ENCODE measurements around the gene PELI1. TPM values are rescaled to one million over a fixed set of nuclear protein-coding genes. Genes with fewer than 3 reads are reported as not detected.

PELI1 gene
- total RNA-seq, 1 experiment from 2014 or later: 61.0 TPM

- no peak overlapping the region for H2AK5ac ChIP-seq (ENCODE audit: insufficient read length, low read length)
- no peak overlapping the region for H3K14ac ChIP-seq (ENCODE audit: insufficient read depth, low read length)
- H2BK20ac ChIP-seq (ENCODE audit: low read depth, low read length, poor library complexity, severe bottlenecking): no peak overlapping the region
- H3T11ph ChIP-seq (ENCODE audit: low read length): no peak overlapping the region
- no CpG with 5 or more reads among the region's 3 CpGs for WGBS (ENCODE audit: extremely low coverage, insufficient read length, low lambda C conversion rate)
- no peak overlapping the region for H3K23ac ChIP-seq (ENCODE audit: insufficient read length, low read depth, low read length)
- no peak overlapping the region for H2BK12ac ChIP-seq (ENCODE audit: insufficient read length, low read depth, low read length)
- H4K20me1 ChIP-seq (ENCODE audit: control insufficient read depth, insufficient read depth, insufficient read length): no peaks in the 10 kb centered on the region
- no peak overlapping the region for H4K5ac ChIP-seq (ENCODE audit: insufficient read length, low read depth, low read length)
- no peak overlapping the region for H3K4me2 ChIP-seq (ENCODE audit: insufficient read depth, insufficient read length, low read length)
- H3K79me2 ChIP-seq (ENCODE audit: insufficient read depth, low read length): no peaks in the 10 kb centered on the region
- no peak overlapping the region for H3K27ac ChIP-seq (ENCODE audit: insufficient read length, low read depth, low read length)
- no peaks in the 10 kb centered on the region for H3K79me1 ChIP-seq (ENCODE audit: insufficient read depth, low read depth, low read length, poor library complexity, severe bottlenecking)
- no peak for DNase-seq
- H3K4me1 ChIP-seq (ENCODE audit: insufficient read depth, low read length): no peaks in the 10 kb centered on the region; the same call in 1 of the 2 replicates
- H3K27me3 ChIP-seq (ENCODE audit: insufficient read depth, low read length): no peaks in the 10 kb centered on the region
- no peak overlapping the region for H3K4ac ChIP-seq (ENCODE audit: low read depth, low read length)
- TF ChIP-seq, protein P1, sequence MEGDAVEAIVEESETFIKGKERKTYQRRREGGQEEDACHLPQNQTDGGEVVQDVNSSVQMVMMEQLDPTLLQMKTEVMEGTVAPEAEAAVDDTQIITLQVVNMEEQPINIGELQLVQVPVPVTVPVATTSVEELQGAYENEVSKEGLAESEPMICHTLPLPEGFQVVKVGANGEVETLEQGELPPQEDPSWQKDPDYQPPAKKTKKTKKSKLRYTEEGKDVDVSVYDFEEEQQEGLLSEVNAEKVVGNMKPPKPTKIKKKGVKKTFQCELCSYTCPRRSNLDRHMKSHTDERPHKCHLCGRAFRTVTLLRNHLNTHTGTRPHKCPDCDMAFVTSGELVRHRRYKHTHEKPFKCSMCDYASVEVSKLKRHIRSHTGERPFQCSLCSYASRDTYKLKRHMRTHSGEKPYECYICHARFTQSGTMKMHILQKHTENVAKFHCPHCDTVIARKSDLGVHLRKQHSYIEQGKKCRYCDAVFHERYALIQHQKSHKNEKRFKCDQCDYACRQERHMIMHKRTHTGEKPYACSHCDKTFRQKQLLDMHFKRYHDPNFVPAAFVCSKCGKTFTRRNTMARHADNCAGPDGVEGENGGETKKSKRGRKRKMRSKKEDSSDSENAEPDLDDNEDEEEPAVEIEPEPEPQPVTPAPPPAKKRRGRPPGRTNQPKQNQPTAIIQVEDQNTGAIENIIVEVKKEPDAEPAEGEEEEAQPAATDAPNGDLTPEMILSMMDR (conservative IDR thresholded peaks at IDR 0.05): no peak
- H2AFZ ChIP-seq (ENCODE audit: low read length): no peak overlapping the region
- no peaks in the 10 kb centered on the region; a peak in 1 of 7 replicates for H3K36me3 Mint-ChIP-seq (ENCODE audit: insufficient read depth in 1 of 3, low read depth in 3 of 3)
- no peak overlapping the region for H2BK15ac ChIP-seq (ENCODE audit: low read depth, low read length)
- no peak overlapping the region for H3K18ac ChIP-seq (ENCODE audit: insufficient read length, low read depth, low read length)
- H3K27ac Mint-ChIP-seq: peak overlapping the region in 1 of 3 experiments; percentile 64; a peak in 1 of 7 replicates
- no peak overlapping the region for H4K91ac ChIP-seq (ENCODE audit: insufficient read length, low read depth, low read length)
- H3K27me3 Mint-ChIP-seq (ENCODE audit: low read depth): no peaks in the 10 kb centered on the region
- no peak overlapping the region for H3K56ac ChIP-seq (ENCODE audit: insufficient read length, low read depth, low read length)
- H3K9me3 Mint-ChIP-seq: no peaks in the 10 kb centered on the region
- H2BK120ac ChIP-seq (ENCODE audit: low read depth, low read length, poor library complexity, severe bottlenecking): no peak overlapping the region
- no peaks in the 10 kb centered on the region for H3K23me2 ChIP-seq (ENCODE audit: insufficient read length, low read depth, low read length, poor library complexity, severe bottlenecking)
- no peaks in the 10 kb centered on the region for H3K9me3 ChIP-seq (ENCODE audit: control insufficient read depth, low read depth, low read length)
- H2BK5ac ChIP-seq (ENCODE audit: insufficient read length, low read length): no peak overlapping the region
- no peak overlapping the region for H3K9ac ChIP-seq (ENCODE audit: extremely low read depth, insufficient read length, low read length)
- H3K4me3 Mint-ChIP-seq: no peak overlapping the region
- H3K4me1 Mint-ChIP-seq: peaks cover 32 to 34% of the 10 kb centered on the region in 2 experiments
- H4K8ac ChIP-seq (replicated peaks; ENCODE audit: insufficient read length, low read depth, low read length): no peak overlapping the region
These were observed 91.6 kb downstream of the PELI1 start for GRCh38 chr2:64052463-64053241.

Measured in H9 (cell line).